Fibroblast of villous mesenchyme (primary cell): Measurements from ENCODE around the gene SLC38A10. TPM values are rescaled to one million over a fixed set of nuclear protein-coding genes. Genes with fewer than 3 reads are reported as not detected.

Experiments
- DNase-seq: peaks from one replicate; pipeline ENCODE4 v3.0.0-alpha.2; 2010; ENCODE audit warnings: low read depth
- H3K4me3 ChIP-seq: 2 replicates; pipeline ENCODE4 v1.5.1; 2011; ENCODE audit warnings: low read depth, mild to moderate bottlenecking, low read length
- total RNA-seq: library from RNA; depleted of rRNA; stranded (reverse); fragments of >200 nt; gene quantifications from 2 replicates; pipeline ENCODE4 v1.2.3, GENCODE V29; 2012
- TF ChIP-seq, protein P1 (sequence below): IDR thresholded peaks from 2 replicates; pipeline ENCODE4 v1.5.1; 2012; ENCODE audit warnings: low read depth, mild to moderate bottlenecking, low read length; ENCODE audit not compliant: insufficient read depth

SLC38A10 gene
- total RNA-seq, 1 donor = 51.4 TPM

DNA sequence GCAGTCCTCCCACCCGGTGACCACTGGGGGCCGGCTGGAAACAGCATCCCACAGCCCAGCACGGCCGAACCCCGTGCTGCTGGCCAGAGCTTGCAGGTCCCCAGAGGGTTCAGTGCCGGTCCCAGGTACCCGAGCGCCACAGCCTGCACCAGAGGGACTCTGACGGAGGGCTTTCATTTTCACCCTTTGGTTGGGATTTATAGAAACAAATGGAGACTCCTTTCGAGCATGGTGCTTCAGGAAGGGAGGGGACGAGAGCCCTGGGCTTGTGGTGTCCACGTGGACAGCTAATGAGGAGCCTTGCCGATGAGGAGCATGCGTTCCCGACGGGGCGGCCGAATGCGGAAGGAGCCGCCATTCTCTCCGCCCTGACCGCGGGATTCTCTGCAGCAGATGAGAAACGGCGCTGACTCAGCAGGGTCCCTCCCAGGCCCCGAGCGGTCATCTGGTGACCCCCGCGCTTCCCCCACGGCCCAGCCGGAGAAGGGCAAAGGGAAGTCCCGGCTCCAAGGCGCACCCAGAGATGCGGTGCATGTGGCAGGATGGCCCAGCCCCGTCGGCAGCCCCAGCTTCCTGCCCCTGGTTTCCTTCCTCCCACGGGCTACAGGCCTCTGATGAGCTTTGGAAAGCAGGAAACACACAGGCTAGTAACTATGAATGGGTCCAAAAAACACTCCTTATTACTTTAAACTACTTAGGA, 9.8 kb downstream of the SLC38A10 start:
- TF ChIP-seq, protein P1, sequence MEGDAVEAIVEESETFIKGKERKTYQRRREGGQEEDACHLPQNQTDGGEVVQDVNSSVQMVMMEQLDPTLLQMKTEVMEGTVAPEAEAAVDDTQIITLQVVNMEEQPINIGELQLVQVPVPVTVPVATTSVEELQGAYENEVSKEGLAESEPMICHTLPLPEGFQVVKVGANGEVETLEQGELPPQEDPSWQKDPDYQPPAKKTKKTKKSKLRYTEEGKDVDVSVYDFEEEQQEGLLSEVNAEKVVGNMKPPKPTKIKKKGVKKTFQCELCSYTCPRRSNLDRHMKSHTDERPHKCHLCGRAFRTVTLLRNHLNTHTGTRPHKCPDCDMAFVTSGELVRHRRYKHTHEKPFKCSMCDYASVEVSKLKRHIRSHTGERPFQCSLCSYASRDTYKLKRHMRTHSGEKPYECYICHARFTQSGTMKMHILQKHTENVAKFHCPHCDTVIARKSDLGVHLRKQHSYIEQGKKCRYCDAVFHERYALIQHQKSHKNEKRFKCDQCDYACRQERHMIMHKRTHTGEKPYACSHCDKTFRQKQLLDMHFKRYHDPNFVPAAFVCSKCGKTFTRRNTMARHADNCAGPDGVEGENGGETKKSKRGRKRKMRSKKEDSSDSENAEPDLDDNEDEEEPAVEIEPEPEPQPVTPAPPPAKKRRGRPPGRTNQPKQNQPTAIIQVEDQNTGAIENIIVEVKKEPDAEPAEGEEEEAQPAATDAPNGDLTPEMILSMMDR = no peak
- H3K4me3 ChIP-seq = peak overlapping the region; percentile 4
- DNase-seq = peak; percentile 76

DNA sequence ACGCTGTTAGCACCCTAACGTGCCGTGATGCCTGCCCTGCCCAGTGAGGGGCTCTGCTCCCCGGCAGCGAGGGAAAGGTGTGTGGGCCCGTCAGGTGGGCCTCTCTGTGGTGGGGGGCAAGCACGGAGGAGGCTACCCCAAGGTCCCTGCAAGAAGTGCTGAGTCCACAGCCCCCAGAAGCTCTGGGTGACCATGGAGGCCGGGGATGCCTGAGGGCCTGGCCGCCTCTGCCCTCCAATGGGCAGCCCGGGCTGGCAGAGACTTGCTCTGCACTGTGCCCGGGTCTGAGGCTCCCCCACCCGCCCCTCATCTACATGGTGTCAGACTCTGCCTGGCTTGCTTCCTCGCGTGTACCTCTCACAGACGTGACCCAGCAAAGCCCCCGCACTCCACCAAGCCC, 12.2 kb downstream of the SLC38A10 start:
- no peak for DNase-seq
- TF ChIP-seq, protein P1 = no peak
- H3K4me3 ChIP-seq = no peak overlapping the region

DNA sequence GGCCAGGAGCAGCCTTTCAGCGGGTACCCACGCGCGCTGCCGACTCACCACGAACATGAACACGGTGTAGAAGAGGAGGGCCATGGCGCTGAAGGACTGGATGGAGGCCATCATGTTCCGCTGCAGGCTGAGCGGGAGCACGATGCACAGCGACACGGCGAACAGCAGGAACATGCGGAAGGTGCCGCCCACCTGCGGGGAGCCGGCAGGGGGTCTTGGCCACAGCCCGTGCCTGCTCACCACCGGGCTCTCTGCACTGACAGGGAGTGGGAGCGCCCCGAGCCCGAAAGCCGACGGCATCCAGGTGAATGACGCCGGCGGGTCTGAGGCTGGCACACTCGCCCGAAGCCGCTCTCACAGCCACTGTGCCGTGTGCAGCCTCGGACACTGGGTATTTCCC, 13.0 kb downstream of the SLC38A10 start:
- TF ChIP-seq, protein P1 = no peak
- no peak overlapping the region for H3K4me3 ChIP-seq
- DNase-seq = no peak

DNA sequence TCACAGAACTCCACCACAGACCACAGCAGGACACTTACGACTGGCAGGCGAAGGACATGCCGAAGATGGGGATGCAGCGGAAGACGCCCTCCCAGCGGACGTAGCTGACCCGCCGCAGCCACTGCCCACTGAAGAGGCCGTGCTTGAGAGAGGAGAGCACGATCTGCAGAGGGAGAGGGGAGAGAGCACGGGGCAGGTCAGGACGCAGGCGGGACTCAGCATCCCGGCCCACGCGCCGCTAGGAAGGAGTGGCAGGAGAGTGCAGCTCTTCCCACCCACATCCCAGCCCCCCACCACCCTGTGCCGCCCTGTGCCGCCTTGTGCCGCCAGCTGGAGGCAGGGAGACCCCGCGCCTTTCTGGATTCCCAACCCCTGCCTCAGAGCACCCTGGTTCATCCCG, 14.5 kb downstream of the SLC38A10 start:
- no peak overlapping the region for H3K4me3 ChIP-seq
- no peak for DNase-seq
- TF ChIP-seq, protein P1 = no peak

DNA sequence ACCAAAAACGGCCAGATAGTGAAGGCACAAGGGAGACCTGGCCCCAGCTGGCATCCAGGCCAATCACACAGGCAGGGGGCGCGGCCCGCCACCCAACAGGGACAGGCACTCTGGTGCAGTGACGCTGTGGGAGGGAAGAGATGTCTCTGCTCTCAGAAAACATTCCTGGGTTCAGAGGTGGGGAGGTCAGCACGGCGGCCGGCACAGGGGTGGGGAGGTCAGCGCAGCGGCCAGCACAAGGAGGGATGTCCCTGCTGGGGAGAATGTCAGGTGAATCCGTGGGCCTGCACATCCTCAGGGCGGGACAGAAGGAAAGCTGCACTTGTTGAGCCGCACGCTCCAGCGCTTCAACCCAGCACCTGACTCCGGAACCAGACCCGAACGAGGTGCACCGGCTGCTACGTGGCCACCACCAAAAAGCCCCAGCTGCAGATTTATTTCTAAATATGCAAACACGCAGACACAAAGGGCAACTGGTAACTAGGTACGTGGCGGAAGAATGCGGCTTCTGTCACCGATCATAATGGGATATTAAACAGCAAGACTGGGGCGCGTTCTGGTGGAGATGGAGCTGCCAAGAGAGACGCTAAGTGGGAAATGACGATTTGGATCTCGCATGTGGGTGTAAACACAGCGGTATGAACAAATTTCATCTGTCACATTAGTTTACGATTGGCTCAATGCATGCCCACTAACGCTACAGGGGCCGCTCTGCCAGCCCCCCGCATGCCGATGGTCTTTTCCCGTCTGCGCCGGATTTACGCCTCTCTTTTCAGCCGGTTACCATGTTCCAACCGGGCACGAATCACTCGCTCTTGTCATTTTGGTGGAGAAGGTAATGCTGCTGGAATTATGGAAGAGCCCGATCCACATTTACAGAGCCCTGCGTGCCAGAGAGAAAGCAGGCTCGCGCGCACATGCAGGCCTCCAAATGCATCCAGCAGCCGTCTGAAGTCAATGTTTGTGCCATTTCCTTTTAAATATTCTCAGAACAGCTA, 15.5 kb downstream of the SLC38A10 start:
- no peak for DNase-seq
- no peak overlapping the region for H3K4me3 ChIP-seq
- TF ChIP-seq, protein P1 = no peak

DNA sequence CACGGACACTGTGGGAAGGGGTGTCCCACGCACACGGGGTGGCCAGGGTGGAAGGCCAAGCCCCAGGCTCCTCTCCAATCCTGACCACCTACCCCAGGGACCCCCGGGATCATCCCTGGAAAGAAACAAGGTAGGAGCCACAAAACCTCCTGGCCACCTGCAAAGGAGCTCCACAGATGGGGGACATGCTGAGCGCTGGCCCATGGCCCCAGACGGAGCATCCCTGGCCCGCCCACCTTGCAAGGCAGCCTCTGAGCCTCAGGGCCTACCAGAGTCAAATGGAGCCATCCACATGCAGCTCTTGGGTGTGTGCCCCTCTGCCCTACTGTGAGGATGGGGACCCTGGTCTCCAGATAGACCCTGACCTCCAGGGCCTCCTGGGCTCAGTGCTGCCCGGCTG, 16.3 kb downstream of the SLC38A10 start:
- H3K4me3 ChIP-seq = no peak overlapping the region
- DNase-seq = no peak
- TF ChIP-seq, protein P1 = no peak
